Cardiac fibroblast (primary cell): ENCODE results near the gene TENT4B.
A peak's percentile ranks its signal among the peaks of the same experiment; 100 is the strongest.

Source experiments
- DNase-seq, 2 donors: peaks; one replicate each; pipeline versions ENCODE4 v3.0.0 to v3.0.0-alpha.2; 2010; ENCODE audit warnings: low read depth in 2 of 2
- H3K4me3 ChIP-seq, 2 donors: replicated peaks in 1 of 2; 1 replicate in 1 of 2; 2 replicates in 1 of 2; pipeline ENCODE4 v1.5.1; 2011; ENCODE audit warnings: low read depth in 2 of 2, low read length in 2 of 2, mild to moderate bottlenecking in 2 of 2, moderate library complexity in 1 of 2
- CTCF ChIP-seq: IDR thresholded peaks from one replicate; pipeline ENCODE4 v1.5.1; 2011; ENCODE audit warnings: low read depth, mild to moderate bottlenecking, low read length, inconsistent platforms

Gene TENT4B

DNA sequence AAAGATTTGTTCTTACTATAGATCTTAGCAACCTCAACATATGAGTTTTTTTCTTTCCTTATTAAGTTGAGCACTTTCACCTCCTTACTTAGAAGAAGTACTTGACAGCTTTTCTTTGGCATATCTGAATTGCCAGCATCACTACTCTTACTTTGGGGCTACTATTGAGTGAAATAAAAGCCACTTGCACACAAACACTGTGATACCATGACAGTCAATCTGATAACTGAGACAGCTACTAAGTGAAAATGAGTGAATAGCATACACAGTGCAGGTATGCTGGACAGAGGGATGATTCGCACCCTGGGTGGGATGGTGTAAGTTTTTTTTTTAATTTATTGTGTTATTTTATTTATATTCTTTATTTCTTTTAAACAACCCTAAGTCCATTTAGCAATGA is 13.5 kb upstream of the TENT4B start:
- DNase-seq, result no peak
- no peak for TF ChIP-seq CTCF
- no peak overlapping the region for H3K4me3 ChIP-seq

DNA sequence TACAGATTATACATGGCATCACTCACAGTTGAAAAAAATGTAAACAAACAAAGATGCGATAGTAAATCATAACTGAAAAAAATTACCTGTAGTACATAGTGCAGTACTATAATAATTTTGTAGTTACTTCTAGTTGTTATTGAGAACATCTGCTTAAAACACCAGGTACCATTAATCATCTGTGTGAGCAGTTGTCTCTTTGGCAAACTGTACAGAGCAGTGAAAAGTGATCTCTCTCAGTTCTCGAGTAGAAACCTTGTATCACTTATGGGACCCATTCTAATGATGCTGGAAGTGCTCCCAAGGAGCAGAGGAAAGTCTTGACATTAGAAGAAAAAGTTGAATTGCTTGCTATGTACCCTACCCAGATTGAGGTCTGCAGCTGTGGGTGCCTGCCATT is 8.9 kb upstream of the TENT4B start:
- H3K4me3 ChIP-seq, result no peak overlapping the region
- no peak for DNase-seq
- no peak for TF ChIP-seq CTCF

GRCh38 chr16:50146479-50147435 is 6.3 kb upstream of the TENT4B start:
- no peak overlapping the region for H3K4me3 ChIP-seq
- no peak for TF ChIP-seq CTCF
- DNase-seq, result peak in 1 of 2 donors; percentile 19

DNA sequence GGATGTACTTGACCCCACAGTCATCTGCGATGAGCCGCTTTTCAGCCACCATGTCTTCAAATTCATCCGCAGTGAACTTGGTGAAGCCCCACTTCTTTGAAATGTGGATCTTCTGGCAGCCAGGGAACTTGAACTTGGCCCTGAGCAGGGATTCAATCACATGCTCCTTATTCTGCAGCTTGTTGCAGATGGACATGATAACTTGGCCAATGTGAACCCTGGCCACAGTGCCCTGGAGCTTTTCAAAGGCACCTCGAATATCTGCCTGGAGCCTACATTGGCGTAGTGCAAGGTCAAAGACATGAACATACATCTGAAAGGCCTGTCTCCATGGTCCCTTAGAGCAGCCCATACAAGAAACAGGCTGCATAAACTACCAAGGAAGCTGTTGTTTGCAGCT is 1.8 kb upstream of the TENT4B start:
- no peak for TF ChIP-seq CTCF
- H3K4me3 ChIP-seq, result no peak overlapping the region
- DNase-seq, result no peak

GRCh38 chr16:50151756-50152155 is 1.4 kb upstream of the TENT4B start:
- no peak for DNase-seq
- no peak for TF ChIP-seq CTCF
- no peak overlapping the region for H3K4me3 ChIP-seq

DNA sequence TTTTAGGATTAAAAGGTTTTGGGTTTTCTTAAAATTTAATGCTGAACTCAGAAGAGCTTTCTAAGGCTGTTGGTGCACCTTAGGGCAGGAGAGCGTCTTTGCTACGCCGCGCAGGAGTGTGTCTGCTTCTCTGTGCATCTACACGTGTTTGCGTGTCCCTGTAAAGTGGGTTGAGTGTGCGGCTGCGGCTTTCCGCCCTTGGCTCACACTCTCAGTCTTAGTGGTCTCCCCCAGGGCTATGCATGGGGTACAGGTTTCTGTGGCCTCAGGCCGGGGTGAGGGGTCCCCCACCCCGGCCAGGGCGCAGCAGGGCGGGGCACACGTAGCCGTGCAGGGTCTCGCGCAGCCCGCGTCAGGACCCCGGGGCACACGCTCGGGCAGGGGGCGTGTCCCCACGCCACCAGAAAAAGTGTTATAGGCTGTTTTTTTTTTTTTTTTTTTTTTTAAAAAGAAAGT is 727 bp upstream of the TENT4B start:
- peak overlapping the region; percentile 61 to 82 for H3K4me3 ChIP-seq
- peak in 1 of 2 donors; percentile 44 for DNase-seq
- TF ChIP-seq CTCF, result no peak
